DMS153 (cell line): Measurements from ENCODE around the gene CCDC88B.

Experiments
- DNase-seq: peaks from one replicate; lab custom pipeline; 2025; lab: John Stamatoyannopoulos, UW

CCDC88B gene, protein sequence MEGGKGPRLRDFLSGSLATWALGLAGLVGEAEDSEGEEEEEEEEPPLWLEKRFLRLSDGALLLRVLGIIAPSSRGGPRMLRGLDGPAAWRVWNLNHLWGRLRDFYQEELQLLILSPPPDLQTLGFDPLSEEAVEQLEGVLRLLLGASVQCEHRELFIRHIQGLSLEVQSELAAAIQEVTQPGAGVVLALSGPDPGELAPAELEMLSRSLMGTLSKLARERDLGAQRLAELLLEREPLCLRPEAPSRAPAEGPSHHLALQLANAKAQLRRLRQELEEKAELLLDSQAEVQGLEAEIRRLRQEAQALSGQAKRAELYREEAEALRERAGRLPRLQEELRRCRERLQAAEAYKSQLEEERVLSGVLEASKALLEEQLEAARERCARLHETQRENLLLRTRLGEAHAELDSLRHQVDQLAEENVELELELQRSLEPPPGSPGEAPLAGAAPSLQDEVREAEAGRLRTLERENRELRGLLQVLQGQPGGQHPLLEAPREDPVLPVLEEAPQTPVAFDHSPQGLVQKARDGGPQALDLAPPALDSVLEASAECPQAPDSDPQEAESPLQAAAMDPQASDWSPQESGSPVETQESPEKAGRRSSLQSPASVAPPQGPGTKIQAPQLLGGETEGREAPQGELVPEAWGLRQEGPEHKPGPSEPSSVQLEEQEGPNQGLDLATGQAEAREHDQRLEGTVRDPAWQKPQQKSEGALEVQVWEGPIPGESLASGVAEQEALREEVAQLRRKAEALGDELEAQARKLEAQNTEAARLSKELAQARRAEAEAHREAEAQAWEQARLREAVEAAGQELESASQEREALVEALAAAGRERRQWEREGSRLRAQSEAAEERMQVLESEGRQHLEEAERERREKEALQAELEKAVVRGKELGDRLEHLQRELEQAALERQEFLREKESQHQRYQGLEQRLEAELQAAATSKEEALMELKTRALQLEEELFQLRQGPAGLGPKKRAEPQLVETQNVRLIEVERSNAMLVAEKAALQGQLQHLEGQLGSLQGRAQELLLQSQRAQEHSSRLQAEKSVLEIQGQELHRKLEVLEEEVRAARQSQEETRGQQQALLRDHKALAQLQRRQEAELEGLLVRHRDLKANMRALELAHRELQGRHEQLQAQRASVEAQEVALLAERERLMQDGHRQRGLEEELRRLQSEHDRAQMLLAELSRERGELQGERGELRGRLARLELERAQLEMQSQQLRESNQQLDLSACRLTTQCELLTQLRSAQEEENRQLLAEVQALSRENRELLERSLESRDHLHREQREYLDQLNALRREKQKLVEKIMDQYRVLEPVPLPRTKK (N-terminal part only)

GRCh38 chr11:64339754-64340408 is at the start of gene CCDC88B:
CCDC88B (plus strand) TSS chr11:64340204; CDS start chr11:64340267, 63 bp downstream.
- DNase-seq: no peak

DNA sequence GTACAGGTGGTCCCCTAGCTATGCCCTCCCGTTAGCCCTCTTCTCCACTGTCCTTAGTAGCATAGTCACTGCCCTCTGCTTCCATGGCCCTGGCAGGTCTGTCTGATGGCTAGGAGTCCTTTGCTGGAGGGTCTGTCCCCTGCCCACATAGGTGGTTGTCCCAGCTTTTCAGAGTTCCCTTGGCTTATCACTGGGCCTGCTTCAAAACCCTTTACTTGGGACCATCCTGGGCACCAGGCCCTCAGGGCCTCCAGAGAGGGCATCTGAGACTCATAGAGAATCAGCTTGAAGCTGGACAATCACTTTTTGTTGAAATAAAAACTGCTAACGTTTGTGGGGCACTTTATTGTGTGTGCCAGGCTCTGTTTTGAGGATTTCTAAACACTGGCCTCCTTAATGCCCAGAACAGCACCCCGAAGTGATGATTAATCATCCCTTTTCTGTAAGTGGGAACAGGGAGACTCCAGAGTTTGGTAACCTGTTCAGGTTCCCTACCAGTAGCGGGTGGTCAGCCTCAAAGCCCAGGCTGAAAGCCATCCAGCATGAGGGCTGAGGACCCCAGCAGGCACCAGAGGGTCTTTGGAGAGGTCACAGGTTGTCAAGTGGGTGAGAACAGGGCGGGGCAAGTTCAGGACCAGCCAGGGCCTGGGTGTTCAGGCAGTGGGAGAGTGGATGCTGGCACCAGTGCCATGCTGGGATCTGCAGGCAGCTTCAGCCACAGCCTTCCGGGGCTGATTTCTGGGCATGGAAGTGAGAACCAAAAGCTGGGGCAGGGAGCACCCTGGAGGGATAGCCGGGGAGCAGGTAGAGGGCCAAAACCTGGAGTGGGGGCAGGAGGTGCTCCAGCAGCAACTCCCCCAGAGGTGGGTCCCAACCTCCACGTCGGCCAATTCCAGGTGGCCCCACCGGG is 49.4 kb upstream of the CCDC88B start:
- DNase-seq: no peak

GRCh38 chr11:64291262-64291751 is 48.7 kb upstream of the CCDC88B start, which contains the start of gene KCNK4:
KCNK4 (plus strand) TSS chr11:64291302; CDS start chr11:64293019, 1,717 bp downstream.
- no peak for DNase-seq

- DNase-seq: no peak
Observed at GRCh38 chr11:64291752-64292459, 48.1 kb upstream of the CCDC88B start.

DNA sequence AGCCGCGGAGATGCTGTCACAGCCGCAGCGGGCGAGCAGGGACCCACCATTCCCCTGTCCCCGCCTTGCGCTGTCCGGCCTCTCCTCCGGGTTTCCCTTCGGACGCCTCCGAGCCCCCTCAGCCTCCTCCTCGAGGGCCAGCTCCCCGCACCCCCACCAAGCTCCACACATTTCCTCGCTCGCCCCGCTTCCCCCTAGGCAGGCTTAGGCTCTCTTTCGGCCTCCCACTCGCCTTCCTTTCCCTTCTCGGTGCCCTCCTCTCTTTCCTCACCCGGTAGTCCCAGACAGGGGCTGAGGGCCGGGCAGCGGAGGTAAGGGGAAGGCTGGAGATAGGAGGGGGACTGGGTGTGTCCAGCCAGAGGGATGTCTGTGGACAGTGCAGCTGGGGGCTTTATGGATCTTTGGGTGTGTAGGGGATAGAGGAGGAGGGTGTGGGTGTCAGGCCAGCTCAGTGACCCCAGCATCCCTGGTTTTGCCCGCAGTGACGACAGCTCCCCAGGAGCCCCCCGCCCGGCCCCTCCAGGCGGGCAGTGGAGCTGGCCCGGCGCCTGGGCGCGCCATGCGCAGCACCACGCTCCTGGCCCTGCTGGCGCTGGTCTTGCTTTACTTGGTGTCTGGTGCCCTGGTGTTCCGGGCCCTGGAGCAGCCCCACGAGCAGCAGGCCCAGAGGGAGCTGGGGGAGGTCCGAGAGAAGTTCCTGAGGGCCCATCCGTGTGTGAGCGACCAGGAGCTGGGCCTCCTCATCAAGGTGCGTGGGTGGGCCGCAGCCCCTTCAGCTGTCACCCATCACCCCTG is 47.3 kb upstream of the CCDC88B start:
- DNase-seq: no peak

- DNase-seq: no peak
Observed at GRCh38 chr11:64294774-64295173, 45.2 kb upstream of the CCDC88B start.

- DNase-seq: no peak
Observed at GRCh38 chr11:64295760-64296159, 44.2 kb upstream of the CCDC88B start.

DNA sequence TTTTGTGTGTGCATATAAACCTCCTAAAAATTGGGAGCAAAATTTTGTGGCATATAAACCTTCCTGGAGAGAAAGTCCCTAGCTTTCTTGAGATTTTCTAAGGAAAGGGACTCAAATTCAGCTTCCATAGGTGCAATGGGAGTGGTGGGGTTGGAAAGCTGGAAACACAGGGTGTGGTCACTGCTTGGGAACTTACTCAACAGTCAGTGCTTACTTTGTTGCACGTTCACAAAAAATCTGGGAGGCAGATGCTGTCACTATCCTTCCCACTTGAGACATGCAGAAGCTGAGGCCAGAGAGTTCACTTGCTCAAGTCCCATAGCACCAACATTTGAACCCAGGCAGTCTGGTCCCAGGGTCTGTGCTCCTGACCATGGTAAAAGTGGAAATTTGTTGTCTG is 43.8 kb upstream of the CCDC88B start:
- no peak for DNase-seq

DNA sequence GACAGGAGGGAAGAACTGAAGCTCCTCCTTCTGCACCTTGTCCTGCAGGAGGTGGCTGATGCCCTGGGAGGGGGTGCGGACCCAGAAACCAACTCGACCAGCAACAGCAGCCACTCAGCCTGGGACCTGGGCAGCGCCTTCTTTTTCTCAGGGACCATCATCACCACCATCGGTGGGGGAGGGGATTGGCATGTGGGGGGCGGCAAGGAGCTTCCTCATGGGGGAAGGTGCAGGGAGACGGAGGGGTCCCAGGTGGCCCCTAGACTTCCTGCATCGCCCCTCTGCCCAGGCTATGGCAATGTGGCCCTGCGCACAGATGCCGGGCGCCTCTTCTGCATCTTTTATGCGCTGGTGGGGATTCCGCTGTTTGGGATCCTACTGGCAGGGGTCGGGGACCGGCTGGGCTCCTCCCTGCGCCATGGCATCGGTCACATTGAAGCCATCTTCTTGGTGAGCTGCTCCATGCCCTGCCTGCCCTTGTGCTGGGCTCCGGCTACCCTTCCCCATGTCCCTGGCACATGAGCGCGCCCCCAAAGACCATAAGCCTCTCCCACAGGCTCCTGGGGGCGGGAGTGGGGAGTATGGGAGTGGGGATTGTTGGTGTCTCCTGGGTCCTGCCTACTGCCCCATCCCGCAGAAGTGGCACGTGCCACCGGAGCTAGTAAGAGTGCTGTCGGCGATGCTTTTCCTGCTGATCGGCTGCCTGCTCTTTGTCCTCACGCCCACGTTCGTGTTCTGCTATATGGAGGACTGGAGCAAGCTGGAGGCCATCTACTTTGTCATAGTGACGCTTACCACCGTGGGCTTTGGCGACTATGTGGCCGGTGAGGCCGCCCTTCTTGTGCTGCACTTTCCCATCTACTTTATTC is 42.9 kb upstream of the CCDC88B start:
- DNase-seq: no peak

DNA sequence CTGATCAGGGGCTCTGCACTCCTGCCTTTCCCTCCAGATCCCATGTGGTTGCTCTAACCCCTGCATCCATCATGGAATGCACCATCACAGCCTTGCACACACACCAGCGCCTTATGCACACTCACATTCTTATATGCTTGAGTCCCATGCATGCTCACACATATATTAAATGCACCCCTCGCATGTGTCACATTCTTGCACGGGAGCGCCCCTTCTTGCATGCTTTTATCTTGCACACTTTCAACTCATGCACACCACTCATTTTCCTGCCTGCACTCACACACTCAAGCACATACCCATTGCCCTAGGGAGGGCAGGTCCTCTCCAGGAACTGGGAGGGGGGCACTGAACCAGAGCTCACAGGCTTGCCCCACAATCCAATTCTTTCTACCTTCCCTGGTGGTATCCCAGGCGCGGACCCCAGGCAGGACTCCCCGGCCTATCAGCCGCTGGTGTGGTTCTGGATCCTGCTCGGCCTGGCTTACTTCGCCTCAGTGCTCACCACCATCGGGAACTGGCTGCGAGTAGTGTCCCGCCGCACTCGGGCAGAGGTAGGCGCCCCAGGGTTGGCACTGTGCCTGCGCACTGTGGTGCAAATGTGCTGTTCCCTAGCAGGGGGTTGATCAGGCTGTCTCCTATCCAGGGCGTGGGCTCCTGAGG is 42.2 kb upstream of the CCDC88B start:
- DNase-seq: no peak

DNA sequence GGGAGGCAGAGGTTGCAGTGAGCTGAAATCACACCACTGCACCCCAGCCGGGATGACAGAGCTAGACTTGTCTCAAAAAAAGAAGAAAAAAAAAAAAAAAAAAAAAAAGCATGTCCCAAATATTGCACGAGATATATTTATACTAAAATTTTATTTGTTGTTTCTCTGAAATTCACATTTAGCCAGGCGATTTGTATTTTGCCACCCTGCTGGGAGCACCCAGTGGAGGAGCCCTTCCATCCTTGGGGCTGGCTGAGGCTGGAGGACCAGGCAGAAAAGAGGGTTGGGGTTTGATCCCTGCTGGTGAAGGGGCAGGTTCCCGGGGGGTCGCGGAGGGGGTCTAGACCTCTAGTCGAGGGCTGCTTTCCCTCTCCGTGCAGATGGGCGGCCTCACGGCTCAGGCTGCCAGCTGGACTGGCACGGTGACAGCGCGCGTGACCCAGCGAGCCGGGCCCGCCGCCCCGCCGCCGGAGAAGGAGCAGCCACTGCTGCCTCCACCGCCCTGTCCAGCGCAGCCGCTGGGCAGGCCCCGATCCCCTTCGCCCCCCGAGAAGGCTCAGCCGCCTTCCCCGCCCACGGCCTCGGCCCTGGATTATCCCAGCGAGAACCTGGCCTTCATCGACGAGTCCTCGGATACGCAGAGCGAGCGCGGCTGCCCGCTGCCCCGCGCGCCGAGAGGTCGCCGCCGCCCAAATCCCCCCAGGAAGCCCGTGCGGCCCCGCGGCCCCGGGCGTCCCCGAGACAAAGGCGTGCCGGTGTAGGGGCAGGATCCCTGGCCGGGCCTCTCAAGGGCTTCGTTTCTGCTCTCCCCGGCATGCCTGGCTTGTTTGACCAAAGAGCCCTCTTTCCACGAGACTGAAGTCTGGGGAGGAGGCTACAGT is 40.8 kb upstream of the CCDC88B start:
- no peak for DNase-seq

DNA sequence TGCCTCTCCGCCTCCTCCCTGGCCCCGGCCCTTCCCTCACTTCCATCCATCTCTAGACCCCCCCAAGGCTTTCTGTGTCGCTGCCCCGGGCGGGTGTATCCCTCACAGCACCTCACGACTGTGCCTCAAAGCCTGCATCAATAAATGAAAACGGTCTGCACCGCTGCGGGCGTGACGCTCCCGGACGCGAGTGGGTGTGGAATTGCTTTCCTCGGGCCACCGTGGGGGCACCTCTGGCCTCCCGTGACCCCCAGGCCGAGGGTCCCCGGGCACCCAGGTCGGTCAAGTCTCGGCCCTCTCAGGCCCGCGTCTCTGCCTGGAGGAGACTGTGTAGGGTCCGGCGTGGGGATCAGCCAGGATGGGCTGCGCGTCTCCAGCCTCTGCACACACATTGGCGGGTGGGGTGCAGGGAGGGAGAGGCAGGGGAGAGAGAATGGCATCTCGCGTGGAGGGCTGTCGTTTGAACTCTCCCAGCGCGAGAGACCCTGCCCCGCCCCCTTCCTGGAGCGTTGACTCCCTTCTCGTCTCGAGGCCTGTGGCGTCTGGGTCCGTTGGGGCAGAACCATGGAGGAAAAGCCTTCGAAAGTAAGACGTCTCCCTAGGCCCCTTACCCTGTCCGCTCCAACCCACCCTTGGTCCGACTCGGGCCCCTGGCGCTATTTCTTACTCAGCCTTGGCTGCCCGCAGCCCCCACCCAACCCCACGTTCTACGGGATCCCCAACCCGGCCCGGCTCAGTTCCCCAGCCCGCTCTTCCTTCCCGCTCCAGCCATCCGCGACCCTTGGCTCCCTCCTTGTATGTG is 40.0 kb upstream of the CCDC88B start, which contains the start of gene CATSPERZ:
TSS of gene CATSPERZ (plus strand) at position 512 of the 802 bp plus-strand sequence. CDS start at position 565, 53 bp downstream.
- no peak for DNase-seq

DNA sequence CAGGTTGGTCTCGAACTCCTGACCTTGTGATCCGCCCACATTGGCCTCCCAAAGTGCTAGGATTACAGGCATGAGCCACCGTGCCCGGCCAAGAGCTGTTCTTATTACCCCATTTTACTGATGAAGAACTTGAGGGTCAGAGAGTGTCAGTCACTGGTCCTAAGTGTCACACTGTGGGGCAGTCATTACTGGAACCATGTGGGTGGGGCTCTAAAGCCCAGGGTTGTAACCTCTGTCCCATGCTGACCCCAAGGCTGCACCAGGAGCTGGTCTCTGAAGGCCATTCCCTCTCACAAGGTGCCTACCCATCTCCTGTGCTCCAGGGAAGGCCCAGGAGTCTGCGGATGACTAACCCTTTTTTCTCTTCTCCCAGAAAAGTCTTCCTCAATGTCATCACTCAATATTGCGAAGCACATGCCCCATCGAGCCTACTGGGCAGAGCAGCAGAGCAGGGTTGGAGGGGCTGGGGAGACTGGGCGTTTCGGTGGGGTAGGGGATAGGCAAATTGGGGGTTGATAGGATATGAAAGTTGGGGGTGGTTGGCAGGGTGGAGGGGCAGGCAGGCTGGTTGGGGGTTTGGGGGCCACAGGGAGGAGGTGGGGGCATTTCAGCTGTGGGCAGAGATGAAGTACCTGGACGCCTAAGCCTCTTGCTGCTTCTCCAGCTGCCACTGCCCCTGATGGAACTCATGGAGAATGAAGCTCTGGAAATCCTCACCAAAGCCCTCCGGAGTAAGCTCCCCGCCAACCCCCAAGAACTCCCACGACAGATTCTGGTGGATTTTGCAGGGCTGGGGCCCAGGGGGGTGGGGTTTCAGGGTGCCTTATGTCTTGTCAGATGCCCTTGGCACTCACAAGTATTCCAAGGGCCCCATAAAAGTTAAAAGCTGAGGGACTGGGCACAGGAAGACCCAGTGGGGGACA is 36.6 kb upstream of the CCDC88B start:
- DNase-seq: no peak

- no peak for DNase-seq
Observed at GRCh38 chr11:64304032-64304315, 36.0 kb upstream of the CCDC88B start.
